ENCODE results near the gene RABGAP1L.
A peak's percentile ranks its signal among the peaks of the same experiment; 100 is the strongest.
"Not testable (repeated sequence)": the region's sequence is repeated elsewhere in the genome, so short reads cannot be mapped to it uniquely, and the experiment has no call there.

The RABGAP1L gene

DNA sequence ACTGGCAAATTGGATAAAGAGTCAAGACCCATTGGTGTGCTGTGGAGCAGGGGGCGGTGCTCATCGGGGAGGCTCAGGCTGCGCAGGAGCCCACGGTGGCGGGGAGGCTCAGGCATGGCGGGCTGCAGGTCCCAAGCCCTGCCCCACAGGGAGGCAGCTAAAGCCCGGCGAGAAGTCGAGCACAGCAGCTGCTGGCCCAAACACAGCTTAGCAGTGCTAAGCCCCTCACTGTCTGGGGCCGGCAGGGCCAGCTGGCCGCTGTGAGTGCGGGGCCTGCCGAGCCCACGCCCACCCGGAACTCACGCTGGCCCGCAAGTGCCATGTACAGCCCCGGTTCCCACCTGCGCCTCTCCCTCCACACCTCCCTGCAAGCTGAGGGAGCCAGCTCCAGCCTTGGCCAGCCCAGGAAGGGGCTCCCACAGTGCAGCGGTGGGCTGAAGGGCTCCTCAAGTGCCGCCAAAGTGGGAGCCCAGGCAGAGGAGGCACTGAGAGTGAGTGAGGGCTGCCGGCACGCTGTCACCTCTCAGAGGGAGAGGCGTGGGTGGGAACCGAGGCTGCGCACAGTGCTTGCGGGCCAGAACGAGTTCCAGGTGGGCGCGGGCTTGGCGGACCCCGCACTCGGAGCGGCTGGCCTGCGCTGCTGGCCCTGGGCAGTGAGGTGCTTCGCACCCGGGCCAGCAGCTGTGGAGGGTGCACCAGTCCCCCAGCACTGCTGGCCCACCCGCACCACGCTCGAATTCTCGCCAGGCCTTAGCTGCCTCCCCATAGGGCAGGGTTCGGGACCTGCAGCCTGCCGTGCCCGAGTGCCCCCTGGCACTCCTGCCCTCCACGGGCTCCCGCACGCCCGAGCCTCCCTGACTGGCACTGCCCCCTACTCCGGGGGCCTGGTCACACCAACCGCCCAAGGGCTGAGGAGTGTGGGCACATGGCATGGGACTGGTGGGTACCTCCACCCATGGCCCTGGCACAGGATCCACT, 551.8 kb downstream of the RABGAP1L start:
- peaks cover 1 to 6% of the 10 kb centered on the region in 2 donors for H3K9me3 Mint-ChIP-seq
- no peak overlapping the region for H3K27ac Mint-ChIP-seq
- H3K4me3 Mint-ChIP-seq = no peak overlapping the region
- no peaks in the 10 kb centered on the region for H3K27me3 Mint-ChIP-seq
- peaks cover 4 to 13% of the 10 kb centered on the region in 2 donors for H3K4me1 Mint-ChIP-seq
- ATAC-seq (replicated peaks) (no peak), DNase-seq (no peak)
- H3K36me3 Mint-ChIP-seq = peaks cover 52 to 54% of the 10 kb centered on the region in 2 donors

DNA sequence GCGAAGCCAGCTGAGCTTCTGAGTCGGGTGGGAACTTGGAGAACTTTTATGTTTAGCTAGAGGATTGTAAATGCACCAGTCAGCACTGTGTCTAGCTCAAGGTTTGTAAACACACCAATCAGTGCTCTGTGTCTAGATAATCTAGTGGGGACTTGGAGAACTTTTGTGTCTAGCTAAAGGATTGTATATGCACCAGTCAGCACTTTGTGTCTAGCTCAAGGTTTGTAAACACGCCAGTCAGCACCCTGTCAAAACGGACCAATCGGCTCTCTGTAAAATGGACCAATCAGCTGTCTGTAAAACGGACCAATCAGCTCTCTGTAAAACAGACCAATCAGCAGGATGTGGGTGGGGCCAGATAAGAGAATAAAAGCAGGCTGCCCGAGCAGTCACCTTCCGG, 552.5 kb downstream of the RABGAP1L start:
- H3K9me3 Mint-ChIP-seq; ATAC-seq (replicated peaks); H3K27ac Mint-ChIP-seq; H3K4me1 Mint-ChIP-seq; H3K27me3 Mint-ChIP-seq; H3K4me3 Mint-ChIP-seq; DNase-seq: not testable (repeated sequence)
- peaks cover 49 to 50% of the 10 kb centered on the region in 2 donors for H3K36me3 Mint-ChIP-seq

GRCh38 chr1:174712541-174712940, 553.2 kb downstream of the RABGAP1L start:
- Mint-ChIP-seq H3K27me3 (no peaks in the 10 kb centered on the region), H3K4me3 (no peak overlapping the region), H3K9me3 (peaks cover 1 to 6% of the 10 kb centered on the region in 2 donors), H3K36me3 (peaks cover 44 to 46% of the 10 kb centered on the region in 2 donors), H3K27ac (no peak overlapping the region), H3K4me1 (peaks cover 3 to 5% of the 10 kb centered on the region in 2 donors)
- DNase-seq = no peak
- ATAC-seq (replicated peaks) = no peak

DNA sequence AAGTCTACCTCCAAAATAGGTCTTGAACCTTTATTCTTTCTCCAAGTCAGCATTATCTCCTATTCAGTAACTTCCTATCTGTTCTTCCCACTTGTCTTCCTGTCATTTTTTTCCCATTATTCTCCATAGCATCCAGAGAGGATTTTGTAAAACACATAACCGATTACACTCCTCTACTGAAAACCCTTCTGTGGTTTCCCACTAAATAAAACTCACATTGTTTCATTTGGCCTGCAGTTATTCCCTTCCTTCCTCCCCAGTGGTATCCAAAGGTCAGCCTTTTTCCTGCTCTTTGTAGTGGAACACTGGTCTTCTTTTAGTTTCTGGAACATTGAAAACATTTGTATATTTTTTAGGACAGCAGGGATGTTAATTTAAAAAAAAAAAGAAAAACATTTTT, 554.5 kb downstream of the RABGAP1L start:
- Mint-ChIP-seq H3K9me3 (peaks cover 1 to 6% of the 10 kb centered on the region in 2 donors), H3K4me3 (no peak overlapping the region), H3K4me1 (peaks cover 3 to 5% of the 10 kb centered on the region in 2 donors), H3K27me3 (no peaks in the 10 kb centered on the region), H3K36me3 (peaks cover 34 to 42% of the 10 kb centered on the region in 2 donors), H3K27ac (no peak overlapping the region)
- DNase-seq (no peak), ATAC-seq (replicated peaks) (no peak)

GRCh38 chr1:174719194-174719593, 559.9 kb downstream of the RABGAP1L start:
- Mint-ChIP-seq H3K4me3 (no peak overlapping the region), H3K36me3 (peaks cover 4 to 20% of the 10 kb centered on the region in 2 donors), H3K27ac (no peak overlapping the region), H3K4me1 (peaks cover 0 to 1% of the 10 kb centered on the region in 2 donors), H3K9me3 (no peaks in the 10 kb centered on the region), H3K27me3 (no peaks in the 10 kb centered on the region)
- no peak for ATAC-seq (replicated peaks)
- DNase-seq = no peak

DNA sequence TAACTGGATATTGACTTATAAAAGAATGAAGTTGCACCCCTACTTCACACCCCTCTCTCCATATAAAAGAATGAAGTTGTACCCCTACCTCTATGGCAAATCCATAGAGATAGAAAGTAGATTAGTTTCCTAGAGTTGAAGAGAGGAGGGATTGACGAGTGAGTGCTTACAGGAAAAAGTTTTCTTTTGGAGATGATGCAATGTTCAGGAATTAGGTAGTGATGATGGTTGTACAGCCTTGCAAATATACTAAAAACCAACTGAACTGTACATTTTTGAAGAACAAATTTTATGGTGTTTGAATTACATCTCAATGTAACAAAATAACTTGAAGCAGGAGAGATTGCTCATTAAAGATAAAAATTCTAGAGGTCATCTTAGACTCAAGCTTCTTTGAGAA, 561.3 kb downstream of the RABGAP1L start:
- ATAC-seq (replicated peaks) = no peak
- H3K9me3 Mint-ChIP-seq = no peaks in the 10 kb centered on the region

GRCh38 chr1:174721246-174721645, 561.9 kb downstream of the RABGAP1L start:
- DNase-seq (no peak), ATAC-seq (replicated peaks) (no peak)
- Mint-ChIP-seq H3K4me3 (no peak overlapping the region), H3K36me3 (peaks cover 3 to 20% of the 10 kb centered on the region in 2 donors), H3K9me3 (no peaks in the 10 kb centered on the region), H3K27ac (no peak overlapping the region), H3K4me1 (peaks cover 3 to 5% of the 10 kb centered on the region in 2 donors), H3K27me3 (no peaks in the 10 kb centered on the region)

More for the DNA sequence above, 561.3 kb downstream of the RABGAP1L start:
- H3K4me3 Mint-ChIP-seq = no peak overlapping the region
- H3K27ac Mint-ChIP-seq = no peak overlapping the region
- H3K4me1 Mint-ChIP-seq = peaks cover 3 to 5% of the 10 kb centered on the region in 2 donors
- H3K36me3 Mint-ChIP-seq = peaks cover 3 to 20% of the 10 kb centered on the region in 2 donors
- H3K27me3 Mint-ChIP-seq = no peaks in the 10 kb centered on the region
- no peak for DNase-seq

DNA sequence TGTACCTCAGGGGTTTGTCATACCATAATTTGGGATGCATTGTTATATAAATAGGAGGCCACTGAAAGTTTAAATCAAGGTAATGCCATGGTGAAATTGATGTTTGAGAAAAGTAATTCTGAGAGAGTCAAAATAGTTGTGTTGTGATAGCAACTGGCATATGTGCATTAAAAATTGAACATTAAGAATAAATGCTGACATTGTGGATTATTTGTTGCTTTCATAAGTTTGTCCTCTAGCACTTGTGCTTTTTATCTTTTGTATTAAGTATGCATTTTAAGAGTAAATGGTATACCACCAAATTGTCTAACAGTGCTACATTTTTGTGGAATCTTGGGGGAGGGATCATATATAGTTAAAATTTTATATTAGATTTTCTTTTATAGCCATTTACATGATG, 564.5 kb downstream of the RABGAP1L start:
- ATAC-seq (replicated peaks) = no peak
- Mint-ChIP-seq H3K9me3 (no peaks in the 10 kb centered on the region), H3K27ac (no peak overlapping the region), H3K4me3 (no peak overlapping the region), H3K4me1 (peaks cover 3 to 5% of the 10 kb centered on the region in 2 donors), H3K36me3 (peaks cover 4 to 15% of the 10 kb centered on the region in 2 donors), H3K27me3 (no peaks in the 10 kb centered on the region)
- no peak for DNase-seq

DNA sequence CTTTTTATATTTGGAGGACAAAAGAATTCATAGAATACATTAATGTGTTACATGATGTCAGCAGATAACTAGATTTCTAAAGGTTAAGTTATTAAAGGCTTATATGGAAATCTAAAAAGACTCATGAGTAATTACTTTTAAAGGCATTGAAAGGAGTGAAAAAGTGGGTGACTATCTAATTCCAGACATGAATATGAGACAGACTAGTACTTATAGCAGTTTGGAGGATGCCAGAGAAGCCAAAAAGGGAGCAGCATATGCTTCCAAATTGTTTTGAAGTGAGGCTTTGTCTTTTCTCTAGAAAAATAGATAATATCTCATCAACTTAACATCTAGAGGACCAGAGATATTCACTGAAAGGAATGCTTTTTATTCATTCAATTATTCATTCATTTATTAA, 564.9 kb downstream of the RABGAP1L start:
- ATAC-seq (replicated peaks) = no peak
- Mint-ChIP-seq H3K9me3 (no peaks in the 10 kb centered on the region), H3K36me3 (peaks cover 6 to 15% of the 10 kb centered on the region in 2 donors), H3K27me3 (no peaks in the 10 kb centered on the region), H3K4me3 (no peak overlapping the region), H3K27ac (no peak overlapping the region), H3K4me1 (peaks cover 3 to 5% of the 10 kb centered on the region in 2 donors)
- DNase-seq = no peak

DNA sequence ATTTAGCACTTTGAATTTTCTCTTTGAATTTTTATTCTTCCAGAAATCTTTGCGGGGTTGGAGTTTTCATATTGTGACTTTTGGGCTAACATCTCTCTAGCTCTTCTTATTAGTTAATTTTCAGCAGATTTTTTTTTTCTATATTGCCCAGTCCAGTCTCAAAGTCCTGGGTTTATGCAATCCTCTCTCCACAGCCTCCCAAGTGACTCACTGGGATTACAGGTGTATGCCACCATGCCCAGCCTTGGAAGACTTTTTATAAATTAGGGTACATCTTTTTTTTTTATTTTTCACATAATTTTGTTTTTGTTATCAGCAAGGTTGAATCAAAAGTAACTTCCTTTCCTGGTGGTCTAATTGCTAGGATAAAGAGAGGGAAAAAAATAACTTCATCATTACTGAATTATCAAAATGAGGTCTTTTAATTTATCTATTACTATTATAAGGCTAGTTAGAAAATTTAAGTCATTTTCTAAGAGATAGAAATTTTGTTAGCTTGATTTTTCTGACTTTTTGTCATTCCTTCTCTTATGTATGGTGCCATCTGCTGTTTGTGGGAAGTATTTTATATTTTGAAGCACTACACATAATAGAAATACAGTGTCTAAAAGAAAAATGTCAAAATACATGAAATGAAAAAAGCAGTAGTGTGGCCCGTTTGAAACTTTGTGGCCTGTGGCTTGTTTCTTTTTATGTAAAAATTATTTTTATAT, 567.0 kb downstream of the RABGAP1L start:
- H3K27me3 Mint-ChIP-seq = no peaks in the 10 kb centered on the region
- H3K4me3 Mint-ChIP-seq = no peak overlapping the region
- no peak overlapping the region for H3K27ac Mint-ChIP-seq
- no peak for ATAC-seq (replicated peaks)
- DNase-seq = no peak
- H3K36me3 Mint-ChIP-seq = peaks cover 6 to 9% of the 10 kb centered on the region in 2 donors
- peaks cover 3 to 5% of the 10 kb centered on the region in 2 donors for H3K4me1 Mint-ChIP-seq
- no peaks in the 10 kb centered on the region for H3K9me3 Mint-ChIP-seq

DNA sequence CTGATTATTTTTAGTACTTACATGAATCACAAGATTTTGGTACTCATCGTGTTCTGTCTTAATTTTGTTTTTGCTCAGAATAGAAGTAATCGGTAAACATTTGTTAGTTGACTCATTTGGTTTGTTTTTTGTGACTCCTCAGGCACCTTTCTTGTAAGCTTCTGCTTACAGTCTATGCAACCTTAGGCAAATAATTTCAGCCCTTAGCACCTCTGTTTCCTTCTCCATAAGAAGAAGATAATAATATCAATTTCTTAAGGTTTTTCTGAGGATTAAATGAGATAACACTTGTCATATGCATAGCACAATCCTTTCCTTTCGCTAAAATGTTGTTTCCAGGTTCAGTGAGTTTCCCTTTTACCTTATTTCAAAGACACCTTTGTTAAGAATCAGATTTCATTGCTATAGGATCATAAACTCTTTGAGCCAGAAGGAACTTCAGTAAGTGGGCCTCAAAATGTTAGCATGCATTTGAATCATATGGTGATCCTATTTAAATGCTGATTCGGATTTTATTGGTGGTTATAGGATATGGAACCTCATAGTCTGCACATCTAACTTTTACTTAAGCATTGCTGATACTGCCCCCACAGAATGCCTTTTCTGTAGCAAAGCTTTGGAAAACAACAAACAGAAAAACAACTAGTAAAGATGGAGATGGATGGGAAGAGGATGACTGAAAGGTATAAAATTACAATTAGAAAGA, 567.7 kb downstream of the RABGAP1L start:
- Mint-ChIP-seq H3K27me3 (no peaks in the 10 kb centered on the region), H3K4me3 (no peak overlapping the region), H3K36me3 (peaks cover 6 to 11% of the 10 kb centered on the region in 2 donors), H3K4me1 (peaks cover 3 to 5% of the 10 kb centered on the region in 2 donors), H3K27ac (no peak overlapping the region), H3K9me3 (no peaks in the 10 kb centered on the region)
- ATAC-seq (replicated peaks) = no peak
- DNase-seq = no peak

GRCh38 chr1:174734270-174734669, 575.0 kb downstream of the RABGAP1L start:
- Mint-ChIP-seq H3K4me3 (no peak overlapping the region), H3K27me3 (no peaks in the 10 kb centered on the region), H3K9me3 (peaks cover 0 to 4% of the 10 kb centered on the region in 2 donors), H3K27ac (no peak overlapping the region), H3K36me3 (peaks cover 20 to 37% of the 10 kb centered on the region in 2 donors), H3K4me1 (peaks cover 5 to 11% of the 10 kb centered on the region in 2 donors)
- DNase-seq (no peak), ATAC-seq (replicated peaks) (peak in 1 of 2 donors; percentile 48)

DNA sequence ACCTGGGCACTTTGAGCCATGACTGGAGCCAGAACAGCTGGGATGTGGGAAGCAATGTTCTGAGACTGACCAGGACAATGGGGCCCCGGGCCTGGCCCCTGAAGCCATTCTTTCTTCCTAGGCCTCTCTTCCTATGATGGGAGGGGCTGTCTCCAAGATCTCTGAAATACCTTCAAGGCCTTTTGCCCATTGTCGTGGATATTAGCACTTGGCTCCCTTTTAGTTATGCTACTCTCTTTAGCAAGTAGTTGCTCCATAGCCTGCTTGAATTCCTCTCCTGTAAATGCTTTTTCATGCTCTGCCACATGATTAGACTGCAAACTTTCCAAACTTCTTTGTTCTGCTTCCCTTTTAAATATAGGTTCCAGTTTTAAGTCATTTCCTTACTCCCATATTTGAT, 577.5 kb downstream of the RABGAP1L start:
- Mint-ChIP-seq H3K9me3 (peaks cover 0 to 4% of the 10 kb centered on the region in 2 donors), H3K27me3 (no peaks in the 10 kb centered on the region), H3K4me1 (peaks cover 9 to 32% of the 10 kb centered on the region in 2 donors), H3K36me3 (peaks cover 19 to 35% of the 10 kb centered on the region in 2 donors), H3K4me3 (no peak overlapping the region), H3K27ac (no peak overlapping the region)
- ATAC-seq (replicated peaks) = no peak
- no peak for DNase-seq

All from stimulated activated naive B cell treated with anti-CD40 and anti-IgM and Interleukin-4, amounts not matched to agents 10 μg/mL and 1 μg/mL and 100 μg/mL, for 72 hours (primary cell).